Nephron progenitor cell (in vitro differentiated cells): ENCODE data around the gene ASPSCR1.
A peak's percentile ranks its signal among the peaks of the same experiment; 100 is the strongest.

Source experiments
- DNase-seq: peaks from one replicate; pipeline ENCODE4 v3.0.0; 2021
- H3K27ac Mint-ChIP-seq: 2 replicates; pipeline ENCODE4 v1.8.0; 2021; ENCODE audit warnings: mild to moderate bottlenecking, moderate library complexity, mixed read lengths
- H3K27me3 Mint-ChIP-seq: 2 replicates; pipeline ENCODE4 v1.8.0; 2021; ENCODE audit warnings: mild to moderate bottlenecking, low read depth, mixed read lengths; ENCODE audit not compliant: poor library complexity
- H3K36me3 Mint-ChIP-seq: 2 replicates; pipeline ENCODE4 v1.8.0; 2021; ENCODE audit warnings: low read depth, mixed read lengths
- H3K4me1 Mint-ChIP-seq: 2 replicates; pipeline ENCODE4 v1.8.0; 2021; ENCODE audit warnings: mixed read lengths
- H3K4me3 Mint-ChIP-seq: 2 replicates; pipeline ENCODE4 v1.8.0; 2021; ENCODE audit warnings: mild to moderate bottlenecking, moderate library complexity, mixed read lengths
- H3K9me3 Mint-ChIP-seq: 2 replicates; pipeline ENCODE4 v1.8.0; 2021; ENCODE audit warnings: mild to moderate bottlenecking, moderate library complexity, mixed read lengths
- CTCF ChIP-seq: fragments of 200-600 bp; sonication (generic); IDR thresholded peaks from 2 replicates; pipeline ENCODE4 v1.5.0; 2021; ENCODE audit warnings: antibody characterized with exemption

The ASPSCR1 gene

DNA sequence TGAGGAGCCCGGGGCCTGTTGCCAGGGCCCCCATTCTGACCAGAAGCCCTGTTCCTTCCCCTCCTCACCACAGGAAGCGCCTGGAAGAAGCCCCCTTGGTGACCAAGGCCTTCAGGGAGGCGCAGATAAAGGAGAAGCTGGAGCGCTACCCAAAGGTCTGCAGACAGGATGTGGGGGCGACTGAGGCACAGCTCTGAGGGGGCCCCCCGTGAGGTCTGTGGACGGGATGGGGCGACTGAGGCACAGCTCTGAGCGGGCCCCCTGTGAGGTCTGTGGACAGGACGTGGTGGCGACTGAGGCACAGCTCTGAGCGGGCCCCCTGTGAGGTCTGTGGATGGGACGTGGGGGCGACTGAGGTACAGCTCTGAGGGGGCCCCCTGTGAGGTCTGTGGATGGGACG is 32.0 kb downstream of the ASPSCR1 start:
- H3K4me3 Mint-ChIP-seq, result no peak overlapping the region
- H3K36me3 Mint-ChIP-seq, result no peaks in the 10 kb centered on the region
- DNase-seq, result no peak
- H3K4me1 Mint-ChIP-seq, result peaks cover 29% of the 10 kb centered on the region
- H3K27ac Mint-ChIP-seq, result no peak overlapping the region
- no peaks in the 10 kb centered on the region for H3K9me3 Mint-ChIP-seq
- TF ChIP-seq CTCF, result no peak
- H3K27me3 Mint-ChIP-seq, result no peaks in the 10 kb centered on the region

- H3K27me3 Mint-ChIP-seq, result no peaks in the 10 kb centered on the region
- H3K4me1 Mint-ChIP-seq, result peaks cover 25% of the 10 kb centered on the region
- DNase-seq, result no peak
- no peak overlapping the region for H3K27ac Mint-ChIP-seq
- H3K9me3 Mint-ChIP-seq, result no peaks in the 10 kb centered on the region
- TF ChIP-seq CTCF, result no peak
- H3K4me3 Mint-ChIP-seq, result no peak overlapping the region
- no peaks in the 10 kb centered on the region for H3K36me3 Mint-ChIP-seq
Measured at GRCh38 chr17:82010575-82011525, 33.4 kb downstream of the ASPSCR1 start.

- no peaks in the 10 kb centered on the region for H3K36me3 Mint-ChIP-seq
- H3K4me1 Mint-ChIP-seq, result peaks cover 17% of the 10 kb centered on the region
- H3K9me3 Mint-ChIP-seq, result no peaks in the 10 kb centered on the region
- no peak for DNase-seq
- TF ChIP-seq CTCF, result no peak
- H3K4me3 Mint-ChIP-seq, result no peak overlapping the region
- no peaks in the 10 kb centered on the region for H3K27me3 Mint-ChIP-seq
- H3K27ac Mint-ChIP-seq, result no peak overlapping the region
Measured at GRCh38 chr17:82011617-82012187, 34.3 kb downstream of the ASPSCR1 start.

DNA sequence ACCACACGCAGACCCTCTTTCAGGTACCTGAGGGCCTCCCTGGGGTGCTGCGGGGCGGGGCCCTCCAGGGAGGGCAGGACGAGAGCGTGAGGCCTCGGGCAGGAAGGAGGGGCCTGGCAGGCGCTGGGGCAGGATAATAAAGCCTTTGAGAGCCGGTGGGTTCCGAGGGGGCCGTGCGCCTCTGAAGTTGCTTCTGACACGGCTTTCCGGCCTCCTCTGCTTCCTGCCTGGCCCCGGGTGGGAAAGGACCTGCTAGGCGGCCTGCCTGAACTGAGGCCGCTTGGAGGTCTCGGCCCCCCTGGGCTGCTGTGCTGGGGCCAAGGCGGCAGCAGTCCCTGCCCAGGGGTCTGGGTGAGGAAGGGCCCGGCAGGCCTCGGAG is 34.8 kb downstream of the ASPSCR1 start:
- no peak overlapping the region for H3K27ac Mint-ChIP-seq
- no peaks in the 10 kb centered on the region for H3K27me3 Mint-ChIP-seq
- DNase-seq, result no peak
- H3K4me1 Mint-ChIP-seq, result peaks cover 17% of the 10 kb centered on the region
- H3K36me3 Mint-ChIP-seq, result no peaks in the 10 kb centered on the region
- H3K4me3 Mint-ChIP-seq, result no peak overlapping the region
- TF ChIP-seq CTCF, result no peak
- H3K9me3 Mint-ChIP-seq, result no peaks in the 10 kb centered on the region

DNA sequence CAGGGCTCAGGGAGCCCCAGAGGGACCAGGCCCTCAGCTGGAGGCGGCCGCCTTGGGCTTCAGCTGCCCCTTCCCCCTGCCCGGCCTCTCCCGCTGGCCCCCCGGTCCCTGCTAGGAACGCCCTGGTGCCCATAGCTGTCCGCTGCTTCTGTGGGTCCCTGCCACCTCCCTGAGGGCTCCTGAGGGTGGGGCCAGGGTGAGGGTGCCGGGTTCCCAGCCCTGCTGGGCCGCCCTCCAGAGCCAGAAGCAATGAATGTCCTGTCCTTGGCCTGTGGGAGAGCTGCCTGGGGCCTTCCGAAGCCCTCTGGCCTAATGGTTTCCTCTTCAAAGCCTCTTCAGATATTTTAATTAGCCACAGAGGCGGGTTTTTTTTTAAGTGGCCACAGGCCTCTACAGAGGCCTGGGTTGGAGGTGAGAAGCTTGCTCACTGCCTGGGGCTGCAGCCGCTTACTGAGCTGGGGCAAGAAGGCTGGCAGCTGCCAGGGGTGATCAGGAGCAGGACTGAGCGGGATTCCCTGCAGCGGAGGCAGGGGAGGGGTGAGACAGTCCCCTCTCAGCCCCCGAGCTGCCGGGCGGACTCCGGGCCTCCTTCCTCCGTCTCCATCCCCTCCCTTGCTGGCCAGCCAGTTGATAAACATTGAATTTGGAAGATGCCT is 35.3 kb downstream of the ASPSCR1 start:
- H3K4me3 Mint-ChIP-seq, result no peak overlapping the region
- peak overlapping the region; percentile 39 for H3K27ac Mint-ChIP-seq
- peaks cover 17% of the 10 kb centered on the region for H3K4me1 Mint-ChIP-seq
- DNase-seq, result no peak
- H3K27me3 Mint-ChIP-seq, result no peaks in the 10 kb centered on the region
- no peaks in the 10 kb centered on the region for H3K36me3 Mint-ChIP-seq
- no peaks in the 10 kb centered on the region for H3K9me3 Mint-ChIP-seq
- no peak for TF ChIP-seq CTCF
